A549 (cell line): ENCODE data around the gene APOBEC4.

Source experiments
- CHD4 ChIP-seq: fragments of 200-600 bp; sonication (generic); IDR thresholded peaks from 2 replicates; pipeline ENCODE4 v1.6.1; 2016; ENCODE audit warnings: antibody characterized with exemption, mild to moderate bottlenecking, borderline replicate concordance
- EHMT2 ChIP-seq: fragments of 200-600 bp; sonication (generic); IDR thresholded peaks from 2 replicates; pipeline ENCODE4 v1.6.1; 2016; ENCODE audit warnings: antibody characterized with exemption, low read depth, mild to moderate bottlenecking, moderate library complexity
- EP300 ChIP-seq, 2 experiments: fragments of >200 bp; sonication (Bioruptor Twin); formaldehyde crosslinking; IDR thresholded peaks; 2 replicates in 1 of 2; 3 replicates in 1 of 2; pipeline ENCODE4 v1.6.1; 2016 to 2017
- POLR2A ChIP-seq: IDR thresholded peaks from 2 replicates; pipeline ENCODE4 v1.6.1; 2012; ENCODE audit warnings: mild to moderate bottlenecking, low read length
- POLR2AphosphoS2 ChIP-seq: conservative IDR thresholded peaks from 2 replicates; pipeline ENCODE4 v1.6.1; 2012; ENCODE audit warnings: low read length, improper control_type of control experiment, inconsistent platforms
- TF ChIP-seq, protein P1 (sequence below): fragments of >200 bp; sonication (Bioruptor Twin); formaldehyde crosslinking; IDR thresholded peaks from 3 replicates; pipeline ENCODE4 v1.5.1; 2016
- TF ChIP-seq, protein P2 (sequence below): IDR thresholded peaks from 2 replicates; pipeline ENCODE4 v1.6.1; 2012

DNA sequence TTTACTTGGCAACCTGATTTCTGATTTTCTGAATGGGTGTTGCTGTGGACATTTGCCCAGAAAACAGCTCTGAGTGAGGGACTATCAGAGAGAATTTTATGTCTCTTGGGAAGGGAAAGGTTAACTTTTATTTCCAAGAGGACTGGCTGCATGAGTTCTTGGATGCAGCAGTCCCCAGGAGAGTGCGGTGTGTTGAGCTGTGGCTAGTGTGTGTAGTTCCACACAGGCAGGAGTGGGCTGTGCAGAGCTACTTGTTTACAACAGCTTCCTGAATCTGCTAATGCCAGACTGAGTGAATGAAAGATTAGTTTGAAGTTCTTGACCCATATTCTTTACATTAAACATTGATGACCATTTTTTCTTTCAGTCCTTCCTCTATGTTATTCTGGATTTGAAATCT is 41.0 kb upstream of the APOBEC4 start:
- TF ChIP-seq POLR2A = no peak
- no peak for TF ChIP-seq POLR2AphosphoS2
- TF ChIP-seq, protein P1, sequence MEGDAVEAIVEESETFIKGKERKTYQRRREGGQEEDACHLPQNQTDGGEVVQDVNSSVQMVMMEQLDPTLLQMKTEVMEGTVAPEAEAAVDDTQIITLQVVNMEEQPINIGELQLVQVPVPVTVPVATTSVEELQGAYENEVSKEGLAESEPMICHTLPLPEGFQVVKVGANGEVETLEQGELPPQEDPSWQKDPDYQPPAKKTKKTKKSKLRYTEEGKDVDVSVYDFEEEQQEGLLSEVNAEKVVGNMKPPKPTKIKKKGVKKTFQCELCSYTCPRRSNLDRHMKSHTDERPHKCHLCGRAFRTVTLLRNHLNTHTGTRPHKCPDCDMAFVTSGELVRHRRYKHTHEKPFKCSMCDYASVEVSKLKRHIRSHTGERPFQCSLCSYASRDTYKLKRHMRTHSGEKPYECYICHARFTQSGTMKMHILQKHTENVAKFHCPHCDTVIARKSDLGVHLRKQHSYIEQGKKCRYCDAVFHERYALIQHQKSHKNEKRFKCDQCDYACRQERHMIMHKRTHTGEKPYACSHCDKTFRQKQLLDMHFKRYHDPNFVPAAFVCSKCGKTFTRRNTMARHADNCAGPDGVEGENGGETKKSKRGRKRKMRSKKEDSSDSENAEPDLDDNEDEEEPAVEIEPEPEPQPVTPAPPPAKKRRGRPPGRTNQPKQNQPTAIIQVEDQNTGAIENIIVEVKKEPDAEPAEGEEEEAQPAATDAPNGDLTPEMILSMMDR = no peak
- TF ChIP-seq CHD4 = no peak
- TF ChIP-seq EHMT2 = no peak
- TF ChIP-seq EP300 (IDR thresholded peaks at IDR 0.05) = no peak
- TF ChIP-seq, protein P2, sequence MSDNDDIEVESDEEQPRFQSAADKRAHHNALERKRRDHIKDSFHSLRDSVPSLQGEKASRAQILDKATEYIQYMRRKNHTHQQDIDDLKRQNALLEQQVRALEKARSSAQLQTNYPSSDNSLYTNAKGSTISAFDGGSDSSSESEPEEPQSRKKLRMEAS = no peak
